Measurements from ENCODE around the gene IL16.

Gene IL16

DNA sequence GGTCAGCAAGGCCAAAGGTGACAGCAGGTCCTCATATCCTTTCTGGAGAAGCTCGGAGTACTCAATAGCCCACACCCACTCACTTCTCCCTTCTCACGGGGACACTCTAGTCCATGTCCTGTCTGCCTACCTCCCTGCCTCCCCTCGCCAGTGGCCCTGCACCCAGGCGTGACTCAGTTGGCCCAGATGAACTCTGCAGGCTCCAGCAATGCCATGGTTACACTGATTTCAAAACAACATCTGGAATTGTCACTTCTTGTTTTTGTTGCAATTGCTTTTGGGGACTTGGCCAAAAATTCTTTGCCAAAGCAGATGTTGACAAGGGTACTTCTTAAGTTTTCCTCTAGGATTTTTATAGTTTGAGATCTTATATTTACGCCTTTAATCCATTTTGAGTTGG is 13.0 kb downstream of the IL16 start:
- no peak overlapping the region for H3K4me3 ChIP-seq (ENCODE audit: low read length)
- no peak for TF ChIP-seq ZNF274 (IDR thresholded peaks at IDR 0.05; ENCODE audit: low read depth, low read length)

GRCh38 chr15:81211376-81211775 is 14.7 kb downstream of the IL16 start:
- no peak for TF ChIP-seq ZNF274 (IDR thresholded peaks at IDR 0.05; ENCODE audit: low read depth, low read length)
- no peak overlapping the region for H3K4me3 ChIP-seq (ENCODE audit: low read length)

DNA sequence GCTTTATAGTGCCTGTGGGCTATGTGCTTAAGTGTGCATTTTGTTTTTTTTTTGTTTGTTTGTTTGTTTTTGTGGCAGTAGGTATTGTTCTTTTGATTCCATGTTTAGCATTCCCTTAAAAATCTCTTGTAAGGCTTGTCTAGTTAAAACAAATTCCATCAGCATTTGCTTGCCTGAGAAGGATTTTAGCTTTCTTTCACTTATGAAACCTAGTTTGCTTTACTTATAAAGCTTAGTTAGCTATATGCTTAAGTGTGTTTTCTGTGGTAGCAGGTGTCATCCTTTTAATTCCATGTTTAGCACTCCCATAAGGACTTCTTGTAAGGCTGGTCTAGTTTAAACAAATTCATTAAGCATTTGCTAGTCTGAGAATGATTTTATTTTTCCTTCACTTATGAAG is 17.3 kb downstream of the IL16 start:
- no peak for TF ChIP-seq ZNF274 (IDR thresholded peaks at IDR 0.05; ENCODE audit: low read depth, low read length)
- H3K4me3 ChIP-seq (ENCODE audit: low read length), result no peak overlapping the region

GRCh38 chr15:81215531-81215930 is 18.9 kb downstream of the IL16 start:
- no peak overlapping the region for H3K4me3 ChIP-seq (ENCODE audit: low read length)
- TF ChIP-seq ZNF274 (IDR thresholded peaks at IDR 0.05; ENCODE audit: low read depth, low read length), result no peak

DNA sequence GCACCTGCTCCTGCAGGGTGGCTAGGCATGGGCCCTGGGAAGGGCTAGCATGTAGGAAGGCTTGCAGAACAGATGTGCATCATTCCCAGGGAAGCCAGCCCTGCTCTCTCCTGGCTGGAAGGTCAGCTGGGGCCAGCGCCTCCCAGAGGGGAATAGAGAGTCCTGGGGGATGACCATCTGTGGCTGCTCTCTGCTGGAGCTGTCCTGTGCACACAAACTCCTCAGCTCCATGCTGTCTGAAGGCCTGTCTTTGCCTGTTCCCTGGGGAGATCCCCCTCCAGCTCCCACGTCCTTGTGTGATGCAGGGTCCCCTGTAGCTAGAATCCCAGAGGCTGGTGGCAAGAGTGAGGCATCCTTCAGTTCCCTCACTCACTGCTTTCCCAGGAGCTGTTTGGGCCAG is 19.3 kb downstream of the IL16 start:
- no peak for TF ChIP-seq ZNF274 (IDR thresholded peaks at IDR 0.05; ENCODE audit: low read depth, low read length)
- H3K4me3 ChIP-seq (ENCODE audit: low read length), result no peak overlapping the region

DNA sequence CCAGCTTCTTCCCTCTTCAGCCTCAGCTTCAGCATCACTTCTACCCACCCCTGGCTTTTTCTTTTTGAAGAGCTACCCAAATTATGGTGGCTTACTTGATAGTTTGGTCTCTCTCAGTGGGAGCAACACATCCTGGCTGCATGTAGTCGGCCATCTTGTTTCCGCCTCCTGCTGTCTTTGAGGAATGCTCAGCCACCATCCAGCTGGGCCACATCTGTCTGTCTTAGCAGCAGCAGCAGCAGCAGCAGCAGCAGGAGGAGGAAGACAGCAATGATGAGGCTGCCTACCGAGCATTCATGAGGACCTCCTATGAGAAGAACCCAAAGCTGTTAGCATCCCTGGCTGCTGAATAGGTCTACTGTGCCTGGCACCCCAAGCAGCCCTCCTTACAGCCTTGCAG is 19.7 kb downstream of the IL16 start:
- TF ChIP-seq ZNF274 (IDR thresholded peaks at IDR 0.05; ENCODE audit: low read depth, low read length), result no peak
- H3K4me3 ChIP-seq (ENCODE audit: low read length), result no peak overlapping the region

- no peak overlapping the region for H3K4me3 ChIP-seq (ENCODE audit: low read length)
- no peak for TF ChIP-seq ZNF274 (IDR thresholded peaks at IDR 0.05; ENCODE audit: low read depth, low read length)
These were observed 24.8 kb downstream of the IL16 start for GRCh38 chr15:81221449-81221848.

- no peak overlapping the region for H3K4me3 ChIP-seq (ENCODE audit: low read length)
- no peak for TF ChIP-seq ZNF274 (IDR thresholded peaks at IDR 0.05; ENCODE audit: low read depth, low read length)
These were observed 25.3 kb downstream of the IL16 start for GRCh38 chr15:81222007-81222406.

GRCh38 chr15:81223346-81223971 is 26.8 kb downstream of the IL16 start:
- H3K4me3 ChIP-seq (ENCODE audit: low read length), result no peak overlapping the region
- TF ChIP-seq ZNF274 (IDR thresholded peaks at IDR 0.05; ENCODE audit: low read depth, low read length), result no peak

DNA sequence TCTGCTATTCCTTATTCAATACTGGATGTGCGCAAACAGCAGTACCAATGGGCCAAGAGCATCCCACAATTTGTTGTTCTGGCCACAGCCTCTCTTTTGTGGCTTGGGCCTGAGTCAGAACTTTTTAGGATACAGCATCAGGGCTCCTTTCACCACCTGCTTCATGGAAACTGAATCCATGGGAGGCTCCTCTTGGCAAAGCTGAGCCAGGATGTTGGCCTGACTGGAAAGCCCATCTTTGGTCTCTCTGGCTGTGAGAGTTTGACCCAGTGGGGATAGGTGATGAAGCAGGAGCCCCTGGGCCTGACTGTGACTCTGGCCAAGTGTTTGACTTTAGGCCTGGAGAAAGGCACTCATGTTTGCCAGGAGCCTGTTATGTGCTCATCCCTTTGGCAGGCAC is 27.6 kb downstream of the IL16 start:
- no peak overlapping the region for H3K4me3 ChIP-seq (ENCODE audit: low read length)
- no peak for TF ChIP-seq ZNF274 (IDR thresholded peaks at IDR 0.05; ENCODE audit: low read depth, low read length)

DNA sequence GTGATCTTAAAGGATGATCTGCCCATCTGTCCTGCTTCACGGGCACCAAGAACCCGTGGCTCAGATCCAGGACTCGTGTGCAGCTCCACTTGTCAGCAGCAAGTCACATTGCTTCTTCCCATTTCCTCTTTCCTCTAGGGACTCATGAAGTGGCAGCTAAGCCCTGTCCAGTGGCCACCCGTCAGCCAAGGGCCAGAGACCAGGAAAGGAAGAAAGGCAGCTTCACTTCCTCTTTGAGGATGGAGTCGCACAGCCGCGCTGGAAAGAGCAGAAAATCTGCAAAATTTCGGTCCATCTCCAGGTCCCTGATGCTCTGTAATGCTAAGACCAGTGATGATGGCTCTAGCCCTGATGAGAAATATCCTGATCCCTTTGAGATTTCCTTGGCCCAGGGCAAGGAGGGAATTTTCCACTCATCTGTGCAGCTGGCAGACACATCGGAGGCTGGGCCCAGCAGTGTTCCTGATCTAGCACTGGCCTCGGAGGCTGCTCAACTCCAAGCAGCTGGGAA is 28.5 kb downstream of the IL16 start:
- no peak overlapping the region for H3K4me3 ChIP-seq (ENCODE audit: low read length)
- no peak for TF ChIP-seq ZNF274 (IDR thresholded peaks at IDR 0.05; ENCODE audit: low read depth, low read length)

DNA sequence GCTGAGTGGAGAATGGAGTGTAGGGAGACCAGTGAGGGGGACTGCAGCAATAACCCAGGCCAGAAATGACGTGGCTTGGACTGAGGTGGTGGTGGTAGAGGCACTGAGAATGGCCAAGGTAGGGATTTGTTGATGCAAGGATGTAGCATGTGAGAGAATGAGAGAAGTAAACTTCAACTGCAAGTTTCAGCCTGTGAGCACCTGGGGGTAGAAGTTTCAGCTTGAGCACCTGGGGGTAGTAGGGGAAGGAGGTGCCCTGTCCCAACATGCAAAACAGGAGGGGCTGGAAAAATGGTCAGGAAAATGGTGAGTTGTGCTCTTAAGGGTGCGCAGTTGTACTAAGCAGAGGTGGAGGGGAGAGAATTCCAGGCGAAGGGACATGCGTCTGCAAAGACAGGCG is 31.0 kb downstream of the IL16 start:
- H3K4me3 ChIP-seq (ENCODE audit: low read length), result no peak overlapping the region
- no peak for TF ChIP-seq ZNF274 (IDR thresholded peaks at IDR 0.05; ENCODE audit: low read depth, low read length)

- no peak for TF ChIP-seq ZNF274 (IDR thresholded peaks at IDR 0.05; ENCODE audit: low read depth, low read length)
- no peak overlapping the region for H3K4me3 ChIP-seq (ENCODE audit: low read length)
These were observed 32.9 kb downstream of the IL16 start for GRCh38 chr15:81229586-81229985.

DNA sequence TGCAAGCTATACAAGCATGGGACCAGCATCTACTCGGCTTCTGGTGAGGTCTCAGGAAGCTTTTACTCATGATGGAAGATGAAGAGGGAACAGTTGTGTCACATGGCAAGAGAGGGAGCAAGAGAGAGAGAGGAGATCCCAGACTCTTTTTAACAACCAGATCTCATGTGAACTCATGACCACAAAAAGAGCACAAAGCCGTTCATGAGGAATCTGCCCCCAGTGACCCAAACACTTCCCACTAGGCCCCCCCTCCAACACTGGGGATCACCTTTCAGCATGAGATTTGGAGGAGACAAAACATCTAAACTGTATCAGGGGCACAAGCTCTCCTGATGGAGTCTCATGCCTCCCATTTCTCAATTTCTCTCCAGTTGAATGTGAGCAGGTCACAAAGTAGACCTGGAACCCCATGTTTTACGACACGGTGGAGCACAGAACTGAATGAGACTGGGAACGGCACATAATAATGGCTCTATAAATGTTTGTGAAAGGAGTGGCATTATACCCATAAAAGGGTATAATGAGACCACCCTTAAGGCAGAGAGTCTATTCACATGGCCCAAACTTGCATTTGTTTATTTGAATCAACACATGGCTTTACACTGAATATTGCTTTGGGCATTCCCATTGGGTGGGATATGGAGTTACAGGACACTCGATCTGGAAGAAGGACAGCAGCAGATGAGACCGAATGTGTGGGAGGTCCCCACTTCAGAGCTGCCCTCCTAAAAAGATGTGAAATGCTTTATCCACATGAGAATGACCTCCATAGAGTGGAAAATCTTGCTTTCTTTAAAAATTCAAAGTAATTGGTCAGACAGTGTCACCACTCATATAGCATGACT is 38.8 kb downstream of the IL16 start:
- H3K4me3 ChIP-seq (ENCODE audit: low read length), result no peak overlapping the region
- no peak for TF ChIP-seq ZNF274 (IDR thresholded peaks at IDR 0.05; ENCODE audit: low read depth, low read length)

GRCh38 chr15:81239190-81239589 is 42.5 kb downstream of the IL16 start:
- no peak overlapping the region for H3K4me3 ChIP-seq (ENCODE audit: low read length)
- TF ChIP-seq ZNF274 (IDR thresholded peaks at IDR 0.05; ENCODE audit: low read depth, low read length), result no peak
